ENCODE results near the gene STAC3.

STAC3 gene

DNA sequence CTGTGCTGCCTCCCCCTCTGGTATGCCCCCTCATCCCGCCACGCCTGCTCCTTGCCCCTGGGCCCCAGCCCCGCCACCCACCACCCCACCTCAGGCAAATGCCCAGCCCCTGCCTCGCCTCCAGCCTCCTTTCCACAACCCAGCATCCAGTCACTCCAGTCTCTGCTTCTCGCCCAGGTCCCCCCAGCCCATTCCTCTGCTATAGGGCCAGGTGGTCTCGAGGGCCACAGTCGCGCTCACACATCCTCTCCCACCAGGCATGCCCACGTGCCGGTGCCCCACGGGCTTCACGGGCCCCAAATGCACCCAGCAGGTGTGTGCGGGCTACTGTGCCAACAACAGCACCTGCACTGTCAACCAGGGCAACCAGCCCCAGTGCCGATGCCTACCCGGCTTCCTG lies 40.5 kb downstream of the STAC3 start:
- no peak for DNase-seq

GRCh38 chr12:57209916-57210315 lies 41.1 kb downstream of the STAC3 start:
- DNase-seq = no peak

DNA sequence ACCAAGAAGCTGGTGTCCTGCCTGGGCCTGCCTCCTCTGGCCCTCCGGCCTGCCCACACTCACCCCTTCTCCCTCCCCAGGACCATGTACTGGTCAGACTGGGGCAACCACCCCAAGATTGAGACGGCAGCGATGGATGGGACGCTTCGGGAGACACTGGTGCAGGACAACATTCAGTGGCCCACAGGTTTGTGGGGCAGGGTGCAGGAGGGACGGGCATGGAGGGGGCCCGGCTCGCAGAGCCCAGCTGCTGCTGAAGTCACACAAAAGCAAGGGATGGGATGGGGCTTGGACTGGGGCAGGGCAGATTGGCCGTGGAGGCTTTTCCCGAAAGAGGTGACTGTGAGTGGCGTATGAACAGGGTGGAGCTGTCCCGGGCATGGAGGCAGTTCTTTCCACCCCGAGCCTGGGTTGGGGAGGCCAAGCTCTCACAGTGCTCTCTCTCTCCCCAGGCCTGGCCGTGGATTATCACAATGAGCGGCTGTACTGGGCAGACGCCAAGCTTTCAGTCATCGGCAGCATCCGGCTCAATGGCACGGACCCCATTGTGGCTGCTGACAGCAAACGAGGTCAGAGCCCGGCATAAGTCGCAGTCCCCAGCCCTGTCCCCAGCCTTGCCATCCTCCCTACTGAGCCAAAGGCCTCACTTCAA lies 42.2 kb downstream of the STAC3 start:
- no peak for DNase-seq

DNA sequence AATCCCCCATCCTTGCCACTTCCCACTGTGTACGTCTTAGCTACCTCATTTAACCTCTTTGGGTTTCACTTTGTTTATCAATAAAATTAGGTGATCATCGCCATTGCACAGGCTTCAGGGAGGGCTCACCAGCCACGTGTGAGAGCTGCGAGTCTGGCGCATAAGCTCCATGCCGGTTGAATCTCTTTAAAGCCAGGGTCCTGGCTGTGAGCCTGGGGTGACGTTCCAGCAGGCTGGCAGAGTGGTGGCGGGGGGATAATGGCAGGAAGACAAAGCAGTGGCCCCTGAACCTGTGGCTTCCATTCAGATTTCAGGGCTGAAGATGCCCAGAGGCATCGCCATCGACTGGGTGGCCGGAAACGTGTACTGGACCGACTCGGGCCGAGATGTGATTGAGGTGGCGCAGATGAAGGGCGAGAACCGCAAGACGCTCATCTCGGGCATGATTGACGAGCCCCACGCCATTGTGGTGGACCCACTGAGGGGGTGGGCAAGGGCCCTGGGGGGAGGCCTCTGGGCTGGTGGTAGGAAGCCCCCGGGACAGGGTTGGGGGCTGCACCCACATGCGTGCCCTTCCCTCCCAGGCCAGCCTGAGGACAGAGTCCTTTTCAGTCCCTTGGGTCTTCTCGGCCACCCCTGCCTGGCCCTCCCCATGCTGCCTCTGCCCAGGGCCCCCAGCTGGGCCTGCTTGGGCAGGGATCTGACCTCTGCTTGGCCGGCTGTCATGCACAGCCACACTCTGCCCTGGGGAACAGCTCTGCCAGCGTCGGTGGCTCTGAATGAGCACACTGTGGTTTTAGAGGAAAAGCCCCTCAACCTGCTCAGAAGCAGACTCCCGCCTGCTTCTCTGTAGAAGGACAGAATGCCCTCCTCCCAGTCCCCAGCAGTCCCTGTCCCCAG lies 43.0 kb downstream of the STAC3 start:
- DNase-seq = no peak

DNA sequence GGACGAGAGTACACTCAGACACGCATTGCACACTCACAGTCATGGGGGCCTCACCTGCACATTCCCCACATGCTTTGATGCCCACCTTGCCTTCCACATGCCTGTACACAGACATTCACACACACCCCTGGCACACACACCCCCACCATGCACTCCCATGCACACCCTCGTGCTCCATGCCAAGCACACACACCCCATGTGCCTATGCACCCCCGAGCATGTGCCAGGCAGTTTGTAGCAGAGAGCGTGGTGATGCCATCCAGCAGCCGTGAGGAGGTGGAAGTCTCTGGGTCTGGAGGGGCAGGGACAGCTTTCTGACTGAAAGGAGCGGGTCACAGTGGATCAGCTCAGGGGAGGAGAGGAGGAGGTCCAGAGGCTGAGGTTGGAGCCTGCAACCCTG lies 45.1 kb downstream of the STAC3 start:
- DNase-seq = no peak

DNA sequence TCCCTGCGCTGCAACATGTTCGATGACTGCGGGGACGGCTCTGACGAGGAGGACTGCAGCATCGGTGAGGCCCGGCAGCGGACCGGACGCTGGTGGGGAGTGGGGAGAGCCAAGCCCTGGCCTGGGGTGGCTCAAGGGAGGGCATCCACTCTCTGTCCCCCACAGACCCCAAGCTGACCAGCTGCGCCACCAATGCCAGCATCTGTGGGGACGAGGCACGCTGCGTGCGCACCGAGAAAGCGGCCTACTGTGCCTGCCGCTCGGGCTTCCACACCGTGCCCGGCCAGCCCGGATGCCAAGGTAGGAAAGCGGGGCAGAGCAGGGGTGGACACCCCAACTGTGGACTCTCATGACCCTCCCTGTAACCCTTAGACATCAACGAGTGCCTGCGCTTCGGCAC lies 45.8 kb downstream of the STAC3 start:
- no peak for DNase-seq

GRCh38 chr12:57204454-57204853 lies 46.5 kb downstream of the STAC3 start:
- DNase-seq = no peak

- no peak for DNase-seq
Observed at GRCh38 chr12:57203791-57204190, 47.2 kb downstream of the STAC3 start.

DNA sequence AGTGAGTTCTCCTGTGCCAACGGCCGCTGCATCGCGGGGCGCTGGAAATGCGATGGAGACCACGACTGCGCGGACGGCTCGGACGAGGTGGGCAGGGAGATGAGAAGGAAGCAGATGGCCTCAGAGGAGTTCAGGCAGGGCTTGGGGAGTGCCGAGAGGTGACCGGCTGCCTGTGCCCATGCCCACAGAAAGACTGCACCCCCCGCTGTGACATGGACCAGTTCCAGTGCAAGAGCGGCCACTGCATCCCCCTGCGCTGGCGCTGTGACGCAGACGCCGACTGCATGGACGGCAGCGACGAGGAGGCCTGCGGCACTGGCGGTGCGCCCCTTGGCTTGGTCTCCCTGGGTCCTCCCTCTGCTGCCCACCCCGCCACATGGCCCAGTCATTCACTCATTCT lies 47.8 kb downstream of the STAC3 start:
- no peak for DNase-seq

GRCh38 chr12:57202321-57202720 lies 48.7 kb downstream of the STAC3 start:
- DNase-seq = no peak

DNA sequence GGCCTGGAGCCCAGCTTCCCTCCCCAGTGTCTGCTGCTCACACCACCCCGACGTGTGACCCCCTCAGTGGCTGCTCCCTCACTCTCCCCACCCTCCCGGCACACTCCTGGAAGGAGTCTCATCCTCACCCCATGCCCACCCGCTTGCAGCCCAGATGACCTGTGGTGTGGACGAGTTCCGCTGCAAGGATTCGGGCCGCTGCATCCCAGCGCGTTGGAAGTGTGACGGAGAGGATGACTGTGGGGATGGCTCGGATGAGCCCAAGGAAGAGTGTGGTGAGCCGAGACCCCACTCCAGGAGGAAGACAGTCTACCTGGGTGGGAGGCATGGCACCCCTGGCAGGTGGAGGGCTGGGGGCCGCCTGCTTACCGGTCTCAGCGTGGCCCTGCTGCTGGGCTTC lies 49.4 kb downstream of the STAC3 start:
- no peak for DNase-seq

GRCh38 chr12:57201219-57201618 lies 49.8 kb downstream of the STAC3 start:
- DNase-seq = no peak

DNA sequence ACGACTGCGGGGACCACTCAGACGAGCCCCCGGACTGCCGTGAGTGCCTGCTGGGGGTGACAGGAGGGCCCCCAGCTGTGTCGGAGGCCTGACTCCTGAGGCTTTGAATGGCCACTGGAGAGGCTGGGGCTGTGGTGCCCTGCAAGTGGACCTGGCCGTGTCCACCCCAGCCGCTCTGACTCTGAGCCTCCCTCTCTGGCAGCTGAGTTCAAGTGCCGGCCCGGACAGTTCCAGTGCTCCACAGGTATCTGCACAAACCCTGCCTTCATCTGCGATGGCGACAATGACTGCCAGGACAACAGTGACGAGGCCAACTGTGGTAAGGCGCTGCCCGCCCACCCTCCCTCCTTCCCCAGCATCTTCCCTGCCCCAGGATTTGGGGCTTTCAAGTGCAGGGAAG lies 50.5 kb downstream of the STAC3 start:
- DNase-seq = no peak

DNA sequence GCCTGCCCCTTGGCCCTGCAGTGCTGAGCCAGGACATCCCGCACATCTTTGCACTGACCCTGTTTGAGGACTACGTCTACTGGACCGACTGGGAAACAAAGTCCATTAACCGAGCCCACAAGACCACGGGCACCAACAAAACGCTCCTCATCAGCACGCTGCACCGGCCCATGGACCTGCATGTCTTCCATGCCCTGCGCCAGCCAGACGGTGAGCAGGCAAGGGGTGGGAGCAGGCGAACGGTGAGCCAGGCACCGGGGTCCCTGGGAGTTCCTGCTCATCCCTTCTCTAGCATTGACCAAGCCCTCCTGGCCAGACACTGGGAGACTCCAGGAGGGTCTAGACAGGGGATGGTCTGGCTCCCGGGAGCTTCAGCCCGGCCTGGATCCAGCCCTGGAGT lies 51.8 kb downstream of the STAC3 start:
- no peak for DNase-seq

DNA sequence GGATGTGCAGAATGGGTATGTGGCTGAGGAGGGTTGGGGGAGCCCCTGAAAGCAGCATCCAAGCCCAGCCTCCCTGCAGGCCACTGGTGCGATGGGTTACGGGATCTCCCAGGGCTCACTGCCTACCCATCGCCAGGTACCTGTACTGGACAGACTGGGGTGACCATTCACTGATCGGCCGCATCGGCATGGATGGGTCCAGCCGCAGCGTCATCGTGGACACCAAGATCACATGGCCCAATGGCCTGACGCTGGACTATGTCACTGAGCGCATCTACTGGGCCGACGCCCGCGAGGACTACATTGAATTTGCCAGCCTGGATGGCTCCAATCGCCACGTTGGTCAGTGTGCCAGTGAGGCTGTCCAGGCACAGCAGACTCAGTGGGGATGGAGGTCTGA lies 52.7 kb downstream of the STAC3 start:
- no peak for DNase-seq

- no peak for DNase-seq
Observed at GRCh38 chr12:57196956-57197355, 54.0 kb downstream of the STAC3 start.

DNA sequence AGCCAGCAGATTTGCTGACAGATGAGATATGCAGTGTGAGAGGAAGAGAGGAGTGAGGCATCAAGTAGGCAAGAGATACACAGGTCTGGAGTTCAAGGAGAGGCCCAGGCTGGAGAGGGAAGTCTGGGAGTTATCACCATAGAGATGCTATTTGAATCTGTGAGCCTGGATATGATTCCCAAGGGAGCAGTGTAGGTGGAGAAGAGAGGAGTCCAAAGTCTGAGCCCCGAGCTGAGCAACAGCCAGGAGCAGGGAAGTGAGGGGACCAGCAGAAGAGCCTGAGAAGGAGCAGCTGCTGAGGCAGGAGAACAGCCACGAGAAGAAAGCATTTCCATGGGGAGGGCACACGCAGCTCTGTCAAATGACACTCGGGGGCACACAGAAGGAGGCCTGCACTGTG lies 54.5 kb downstream of the STAC3 start:
- no peak for DNase-seq

DNA sequence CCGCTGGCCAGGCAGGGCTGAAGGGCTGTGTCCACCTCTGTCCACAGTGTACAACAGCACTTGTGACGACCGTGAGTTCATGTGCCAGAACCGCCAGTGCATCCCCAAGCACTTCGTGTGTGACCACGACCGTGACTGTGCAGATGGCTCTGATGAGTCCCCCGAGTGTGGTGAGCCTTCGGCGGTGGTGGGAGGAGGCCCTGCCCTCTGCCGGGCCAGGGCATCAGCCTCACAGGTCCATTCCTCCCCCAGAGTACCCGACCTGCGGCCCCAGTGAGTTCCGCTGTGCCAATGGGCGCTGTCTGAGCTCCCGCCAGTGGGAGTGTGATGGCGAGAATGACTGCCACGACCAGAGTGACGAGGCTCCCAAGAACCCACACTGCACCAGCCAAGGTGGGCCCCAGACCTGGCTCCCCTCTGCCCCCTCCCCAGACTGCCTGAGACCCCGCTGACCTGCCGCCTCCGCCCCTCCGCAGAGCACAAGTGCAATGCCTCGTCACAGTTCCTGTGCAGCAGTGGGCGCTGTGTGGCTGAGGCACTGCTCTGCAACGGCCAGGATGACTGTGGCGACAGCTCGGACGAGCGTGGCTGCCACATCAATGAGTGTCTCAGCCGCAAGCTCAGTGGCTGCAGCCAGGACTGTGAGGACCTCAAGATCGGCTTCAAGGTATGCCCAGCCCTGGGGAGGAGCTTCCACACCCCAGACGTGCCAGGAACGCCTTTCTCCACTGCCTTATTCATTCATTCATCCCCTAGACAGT lies 55.2 kb downstream of the STAC3 start:
- no peak for DNase-seq

GRCh38 chr12:57195186-57195585 lies 55.8 kb downstream of the STAC3 start:
- no peak for DNase-seq

- DNase-seq = no peak
Observed at GRCh38 chr12:57194253-57194652, 56.7 kb downstream of the STAC3 start.

GRCh38 chr12:57193706-57194245 lies 57.2 kb downstream of the STAC3 start:
- no peak for DNase-seq
